Dermis microvascular lymphatic vessel endothelial cell (primary cell): ENCODE data around the gene RIOK2. TPM values are rescaled to one million over a fixed set of nuclear protein-coding genes. Genes with fewer than 3 reads are reported as not detected.
"Not testable (repeated sequence)": the region's sequence is repeated elsewhere in the genome, so short reads cannot be mapped to it uniquely, and the experiment has no call there.

Experiments used
- DNase-seq, 2 donors: peaks; one replicate each; pipeline versions ENCODE4 v3.0.0 to v3.0.0-alpha.2; 2010; ENCODE audit warnings: low read depth in 2 of 2
- total RNA-seq: library from RNA; depleted of rRNA; stranded (reverse); fragments of >200 nt; gene quantifications from 2 replicates; pipeline ENCODE4 v1.2.1, GENCODE V29; 2014

Gene RIOK2
- total RNA-seq = 14.3 and 14.8 TPM in 2 replicates

DNA sequence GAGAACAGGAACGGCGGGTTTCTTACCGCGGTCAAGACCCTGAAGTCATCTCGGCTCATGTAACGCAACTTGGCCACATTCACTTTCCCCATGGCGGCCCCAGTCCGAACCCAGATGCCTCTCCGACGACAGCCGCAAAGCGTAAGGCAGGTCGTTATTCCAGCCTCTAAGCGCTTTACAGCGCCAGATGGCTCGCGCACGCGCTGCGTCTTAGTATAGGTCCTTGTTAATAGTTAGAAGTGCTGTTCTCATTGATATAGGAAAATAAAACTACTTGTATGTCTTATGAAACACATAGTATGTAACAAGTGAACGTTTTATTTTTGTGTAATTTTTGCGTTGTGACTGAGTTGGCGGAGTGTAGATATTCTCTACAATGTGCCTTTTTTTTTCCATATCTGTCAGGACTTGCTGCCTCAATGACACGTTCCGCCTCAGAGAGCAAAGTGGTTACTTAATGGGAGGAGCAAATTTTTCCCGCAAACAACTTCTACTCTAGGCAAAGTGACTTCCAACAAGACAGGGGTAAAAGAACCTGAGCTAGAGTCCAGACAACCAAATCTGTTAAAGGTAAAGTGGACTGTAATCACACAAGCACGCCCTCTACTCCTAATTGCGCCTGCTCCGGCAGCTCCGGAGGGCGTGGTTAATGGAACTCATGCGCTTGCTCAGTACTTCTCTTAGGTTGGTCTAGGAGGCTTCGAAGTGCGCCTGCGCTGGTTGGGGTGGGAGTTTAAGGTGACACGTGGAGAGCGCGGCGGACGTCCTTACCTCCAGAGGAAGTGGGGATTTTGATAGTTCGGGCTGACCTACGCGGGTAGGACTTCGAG lies at the start of gene RIOK2:
Gene RIOK2, minus strand, starts transcription at position 148 of the 830 bp plus-strand sequence. Its CDS starts 56 bp downstream, at position 92.
- peak; percentile 85 to 94 for DNase-seq

DNA sequence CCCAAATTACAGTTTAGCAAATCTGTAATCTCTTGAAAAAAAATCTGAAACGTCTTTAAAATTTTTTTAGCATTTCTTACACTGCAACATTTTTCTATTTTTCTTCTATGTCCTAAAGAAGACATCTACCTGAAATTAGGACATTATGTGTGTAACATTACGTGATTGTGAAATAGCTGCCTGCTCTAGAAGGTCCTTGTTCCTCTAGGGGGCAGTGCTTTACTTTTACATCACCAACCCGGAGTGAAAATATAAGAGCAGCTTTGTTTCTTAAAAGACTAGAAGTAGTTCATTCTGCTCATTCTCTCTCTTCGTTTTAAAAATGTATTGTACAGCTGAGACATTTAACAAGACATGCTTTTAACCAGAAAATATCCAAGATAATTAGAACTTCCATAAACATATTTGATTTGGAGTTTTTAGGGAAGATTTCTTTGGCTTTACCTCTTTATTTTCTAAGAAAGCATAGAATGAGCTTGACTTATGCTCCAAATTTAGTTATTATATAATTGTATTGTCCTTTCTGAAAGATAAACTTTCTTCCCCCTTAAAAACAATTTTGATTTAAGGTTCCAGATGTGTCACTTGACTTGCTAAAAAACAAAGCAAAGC lies 48.1 kb upstream of the RIOK2 start:
- peak; percentile 56 to 72 for DNase-seq

GRCh38 chr5:97229688-97230285 lies 46.7 kb upstream of the RIOK2 start:
- no peak for DNase-seq

DNA sequence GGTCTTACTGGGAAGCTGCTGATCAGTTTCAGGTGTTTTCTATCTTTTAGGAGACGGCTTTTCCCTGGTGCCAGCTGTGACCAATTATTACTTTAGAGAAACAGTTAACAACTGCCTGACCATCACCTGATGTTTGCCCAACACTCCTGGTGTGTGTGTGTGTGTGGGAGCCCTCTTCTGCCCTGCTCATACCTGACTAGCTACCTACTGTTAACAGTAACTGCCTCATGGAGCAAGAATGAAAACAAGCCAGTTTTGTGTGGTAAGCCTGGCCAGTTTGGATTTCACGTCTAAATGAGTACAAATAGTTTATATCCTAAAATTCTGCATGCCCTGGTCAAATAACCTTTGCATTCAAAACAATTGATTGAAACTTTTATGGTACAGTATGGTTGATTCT lies 46.1 kb upstream of the RIOK2 start:
- DNase-seq = no peak

- no peak for DNase-seq
Measured at GRCh38 chr5:97225222-97225621, 42.2 kb upstream of the RIOK2 start.

DNA sequence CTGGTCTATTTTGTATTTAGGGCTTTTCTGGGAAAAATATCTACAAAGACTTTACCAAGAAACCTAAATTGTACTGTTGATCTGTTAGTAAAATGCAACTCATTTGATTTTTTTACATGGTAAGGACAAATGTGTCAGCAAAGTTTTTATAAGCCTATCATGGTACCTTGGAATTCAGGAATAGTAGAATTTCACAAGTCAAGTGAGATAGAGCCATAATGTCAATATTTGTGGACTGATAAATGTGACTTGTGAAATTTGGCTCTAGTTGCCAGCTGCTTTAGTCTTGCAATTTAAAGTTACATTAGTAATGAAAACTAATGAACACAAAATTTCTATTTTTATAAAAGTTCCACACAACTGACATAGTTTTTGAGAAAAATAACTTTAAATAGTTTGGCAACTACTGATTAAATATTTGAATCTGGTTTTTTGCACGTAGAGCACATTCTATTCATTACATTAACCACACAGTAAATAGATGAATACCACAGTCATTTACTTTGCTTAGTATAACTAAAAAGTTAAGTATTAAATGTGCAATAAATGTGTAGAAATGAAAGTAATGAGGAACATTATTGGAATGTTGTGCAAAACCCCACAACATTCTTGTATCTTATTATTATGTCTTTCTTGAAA lies 41.2 kb upstream of the RIOK2 start:
- no peak for DNase-seq

- DNase-seq = no peak
Measured at GRCh38 chr5:97223596-97223995, 40.5 kb upstream of the RIOK2 start.

GRCh38 chr5:97209343-97209742 lies 26.3 kb upstream of the RIOK2 start:
- no peak for DNase-seq

GRCh38 chr5:97208714-97209113 lies 25.7 kb upstream of the RIOK2 start:
- DNase-seq = no peak

DNA sequence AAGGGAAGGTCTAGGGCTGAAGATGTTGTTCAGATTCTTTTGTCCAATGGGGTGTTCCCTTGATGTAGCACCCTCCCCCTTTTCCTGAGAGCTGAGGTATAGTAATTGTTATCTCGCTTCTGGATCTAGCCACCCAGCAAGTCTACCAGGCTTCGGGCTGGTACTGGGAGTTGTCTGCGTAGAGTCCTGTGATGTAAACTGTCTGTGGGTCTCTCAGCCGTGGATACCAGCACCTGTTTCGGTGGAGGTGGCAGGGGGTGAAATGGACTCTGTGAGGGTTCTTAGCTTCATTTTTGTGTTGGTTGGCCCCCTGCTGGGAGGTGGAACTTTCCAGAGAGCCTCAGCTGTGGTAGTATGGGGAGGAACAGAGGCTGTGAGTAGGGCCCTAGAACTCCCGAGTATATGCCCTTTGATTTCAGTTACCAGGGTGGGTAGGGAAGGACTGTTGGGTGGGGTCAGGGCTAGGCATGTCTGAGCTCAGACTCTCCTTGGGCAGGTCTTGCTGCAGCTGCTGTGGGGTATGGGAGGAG lies 25.2 kb upstream of the RIOK2 start:
- DNase-seq = no peak

DNA sequence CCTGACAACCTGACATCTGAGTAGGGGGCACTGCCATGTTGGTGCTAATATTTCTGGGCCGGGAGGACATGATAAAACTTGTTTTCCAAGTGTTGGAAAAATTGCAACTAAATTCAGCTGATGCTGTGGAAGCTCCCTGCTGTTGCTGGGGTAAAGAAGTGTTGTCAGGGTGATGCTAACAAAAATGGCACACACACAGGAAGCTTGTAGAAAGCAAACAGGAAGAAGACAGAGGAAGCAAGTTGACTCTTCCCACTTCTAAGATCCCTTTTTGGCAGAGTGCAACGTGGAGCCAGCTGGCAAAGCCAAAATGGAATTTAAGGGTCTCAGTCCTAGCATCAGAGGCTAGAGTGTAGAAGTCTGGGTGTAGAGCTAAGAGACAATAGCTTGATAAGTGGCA lies 11.3 kb upstream of the RIOK2 start:
- DNase-seq = no peak

DNA sequence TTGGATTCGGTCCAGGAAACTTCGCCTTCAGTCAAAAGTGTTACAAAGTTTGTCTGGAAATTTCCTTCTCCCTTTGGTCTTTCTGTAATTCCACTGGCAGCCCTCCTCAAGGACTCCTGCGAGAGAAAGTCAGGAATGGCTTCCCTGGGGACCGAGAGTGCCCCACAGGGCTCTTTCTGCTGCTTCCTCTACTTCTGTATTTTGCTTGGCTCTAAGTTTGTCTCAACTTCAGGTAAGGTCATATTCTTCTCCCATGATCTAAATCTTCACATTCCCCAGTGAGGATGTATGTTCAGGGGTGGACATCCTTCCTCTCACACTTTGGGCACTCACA lies 10.3 kb upstream of the RIOK2 start:
- no peak for DNase-seq

GRCh38 chr5:97192580-97193354 lies 9.7 kb upstream of the RIOK2 start:
- DNase-seq = no peak

GRCh38 chr5:97191893-97192292 lies 8.8 kb upstream of the RIOK2 start:
- no peak for DNase-seq

GRCh38 chr5:97189523-97189922 lies 6.5 kb upstream of the RIOK2 start:
- DNase-seq = not testable (repeated sequence)

DNA sequence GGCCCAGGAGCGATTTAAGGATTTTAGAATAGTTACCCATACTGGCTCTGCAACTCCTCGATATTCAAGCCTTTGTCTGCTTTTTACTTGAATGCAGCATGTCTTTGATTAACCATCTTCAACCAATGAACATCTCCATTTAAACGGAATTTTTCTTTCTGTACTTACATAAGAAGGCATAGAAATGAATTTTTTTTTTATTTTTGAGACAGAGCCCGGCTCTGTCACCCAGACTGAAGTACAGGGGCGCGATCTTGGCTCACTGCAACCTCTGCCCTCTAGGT lies 825 bp upstream of the RIOK2 start:
- DNase-seq = no peak

DNA sequence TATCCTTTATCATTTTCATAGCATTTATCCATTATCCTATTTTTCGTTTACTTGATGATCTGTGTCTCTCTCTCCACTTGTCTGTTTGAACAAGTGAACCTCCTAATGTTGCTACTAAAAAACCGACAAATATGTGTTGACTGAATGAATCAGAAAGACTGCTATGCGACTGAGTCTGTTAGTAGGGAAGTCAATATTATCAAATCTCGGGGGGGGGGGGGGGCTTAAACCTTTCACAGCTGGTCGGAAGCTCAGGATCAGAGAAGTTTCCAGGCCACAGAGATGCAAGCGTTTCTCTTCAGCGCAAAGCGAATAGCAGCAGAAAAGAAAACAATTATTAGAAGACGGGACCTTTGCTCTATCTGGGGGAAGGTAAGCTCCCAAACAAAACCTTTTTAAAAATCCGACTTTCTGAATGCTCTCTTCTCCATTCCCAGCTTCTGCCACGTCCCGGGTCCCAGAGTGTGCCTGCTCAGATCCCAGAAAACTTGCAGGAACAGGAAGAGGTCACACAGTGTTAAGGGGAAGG lies 412 bp downstream of the RIOK2 start:
- peak; percentile 5 to 58 for DNase-seq

DNA sequence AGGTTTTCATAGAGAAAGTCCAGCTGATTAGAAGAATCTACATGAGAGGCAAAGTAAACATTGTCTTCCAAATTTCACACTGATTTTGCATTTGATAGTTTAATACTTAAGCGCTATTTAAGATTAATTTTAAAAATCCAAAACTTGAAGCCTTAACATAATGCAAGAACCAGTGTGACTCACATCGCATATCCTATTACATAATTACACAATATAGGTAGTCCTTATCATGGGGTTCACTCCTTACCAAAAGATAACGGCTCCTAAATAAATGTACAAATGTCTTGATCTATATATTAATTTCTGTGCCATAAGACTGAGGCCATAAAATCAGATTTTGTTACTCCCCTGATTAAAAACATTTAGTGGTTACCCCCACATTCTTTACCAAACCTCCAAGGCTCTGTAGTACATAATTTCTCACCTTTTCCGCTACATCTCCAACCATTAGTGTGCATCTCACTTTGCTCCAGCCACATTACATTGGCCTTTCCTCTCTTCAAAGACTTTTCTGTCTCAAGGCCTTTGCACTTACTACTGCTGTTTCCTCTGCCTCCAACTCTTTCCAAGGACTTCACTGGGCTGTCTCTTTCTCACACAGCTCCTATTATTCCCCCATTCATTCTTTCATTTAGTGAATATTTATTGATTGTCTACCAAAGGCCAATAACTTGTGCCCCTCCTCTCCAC lies 1.0 kb downstream of the RIOK2 start:
- peak in 1 of 2 donors; percentile 11 for DNase-seq

DNA sequence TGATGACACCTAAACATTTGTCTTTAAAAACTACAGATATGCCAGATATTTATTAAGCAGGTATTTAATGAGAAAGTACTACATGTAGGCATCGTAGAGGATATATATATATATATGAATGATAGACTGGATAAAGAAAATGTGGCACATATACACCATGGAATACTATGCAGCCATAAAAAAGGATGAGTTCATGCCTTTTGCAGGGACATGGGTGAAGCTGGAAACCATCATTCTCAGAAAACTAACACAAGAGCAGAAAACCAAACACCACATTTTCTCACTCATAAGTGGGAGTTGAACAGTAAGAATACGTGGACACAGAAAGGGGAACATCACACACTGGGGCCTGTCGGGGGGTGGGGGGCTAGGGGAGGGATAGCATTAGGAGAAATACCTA lies 3.6 kb downstream of the RIOK2 start:
- not testable (repeated sequence) for DNase-seq

GRCh38 chr5:97172227-97172626 lies 10.8 kb downstream of the RIOK2 start:
- DNase-seq = no peak

GRCh38 chr5:97171703-97172102 lies 11.3 kb downstream of the RIOK2 start:
- DNase-seq = no peak
